VCaP (cell line): ENCODE results near the gene BANF2.

Experiments
- H3K27ac ChIP-seq: fragments of 450-650 bp; 2 replicates; pipeline ENCODE4 v1.5.1; 2017
- CTCF ChIP-seq: fragments of 450-650 bp; conservative IDR thresholded peaks from 2 replicates; pipeline ENCODE4 v1.5.1; 2017; ENCODE audit warnings: mild to moderate bottlenecking, moderate library complexity

The BANF2 gene

DNA sequence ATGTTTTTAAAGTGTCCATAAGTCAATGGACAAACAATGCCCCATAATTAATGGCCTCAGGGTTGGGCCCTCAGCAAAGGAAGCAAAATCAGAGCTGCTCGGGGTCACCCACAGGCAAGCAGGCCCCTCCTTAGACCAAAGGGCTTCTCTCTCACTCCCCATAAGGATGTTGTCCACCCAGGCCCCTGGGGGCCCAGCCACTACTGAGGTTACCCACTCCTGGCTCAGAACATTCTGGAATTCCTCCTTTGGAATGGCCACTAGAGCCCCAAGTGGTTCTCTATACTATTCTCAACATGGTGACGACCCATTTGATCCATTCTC is 50.9 kb downstream of the BANF2 start:
- H3K27ac ChIP-seq: no peak overlapping the region
- TF ChIP-seq CTCF: no peak

DNA sequence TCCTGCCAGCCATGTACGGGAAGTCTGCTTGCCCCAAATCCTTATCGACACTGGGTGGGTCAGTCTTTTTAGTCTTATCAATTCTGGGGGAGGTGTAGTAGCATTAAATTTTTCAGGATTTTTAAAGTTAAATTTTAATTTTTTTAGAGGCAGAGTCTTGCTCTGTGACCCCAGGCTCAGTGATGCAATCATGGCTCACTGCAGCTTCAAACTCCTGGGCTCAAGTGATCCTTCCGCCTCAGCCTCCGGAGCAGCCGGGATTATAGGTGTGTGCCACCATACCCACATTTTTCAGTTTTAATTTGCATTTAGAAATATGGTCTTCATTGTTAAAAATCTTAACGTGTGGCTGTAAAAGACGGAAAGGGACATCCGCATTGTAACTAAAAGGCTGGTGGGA is 51.9 kb downstream of the BANF2 start:
- TF ChIP-seq CTCF: no peak
- no peak overlapping the region for H3K27ac ChIP-seq

DNA sequence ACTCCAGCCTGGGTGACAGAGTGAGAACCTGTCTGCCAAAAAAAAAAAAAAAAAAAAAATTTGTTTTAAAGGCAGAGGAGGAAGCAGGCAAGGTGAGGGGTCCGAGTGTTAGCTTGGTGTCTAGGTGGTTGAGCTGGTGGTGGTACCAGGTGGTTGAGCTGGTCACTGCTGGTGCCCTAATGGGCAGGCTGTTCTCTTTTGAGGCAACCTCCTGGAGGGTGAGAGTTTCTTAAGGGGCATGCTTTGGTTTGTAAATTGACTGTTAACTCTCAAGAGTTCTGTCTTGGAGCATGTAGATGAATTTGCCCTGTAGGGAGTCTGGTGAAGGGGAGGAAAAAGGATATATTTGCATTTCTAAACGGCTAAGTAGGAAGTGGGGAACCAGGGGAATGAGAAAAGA is 52.7 kb downstream of the BANF2 start:
- H3K27ac ChIP-seq: no peak overlapping the region
- no peak for TF ChIP-seq CTCF

GRCh38 chr20:17753516-17753915 is 53.8 kb downstream of the BANF2 start:
- TF ChIP-seq CTCF: no peak

GRCh38 chr20:17756529-17756928 is 56.8 kb downstream of the BANF2 start:
- no peak for TF ChIP-seq CTCF
- no peak overlapping the region for H3K27ac ChIP-seq

More at GRCh38 chr20:17753516-17753915, 53.8 kb downstream of the BANF2 start:
- no peak overlapping the region for H3K27ac ChIP-seq

DNA sequence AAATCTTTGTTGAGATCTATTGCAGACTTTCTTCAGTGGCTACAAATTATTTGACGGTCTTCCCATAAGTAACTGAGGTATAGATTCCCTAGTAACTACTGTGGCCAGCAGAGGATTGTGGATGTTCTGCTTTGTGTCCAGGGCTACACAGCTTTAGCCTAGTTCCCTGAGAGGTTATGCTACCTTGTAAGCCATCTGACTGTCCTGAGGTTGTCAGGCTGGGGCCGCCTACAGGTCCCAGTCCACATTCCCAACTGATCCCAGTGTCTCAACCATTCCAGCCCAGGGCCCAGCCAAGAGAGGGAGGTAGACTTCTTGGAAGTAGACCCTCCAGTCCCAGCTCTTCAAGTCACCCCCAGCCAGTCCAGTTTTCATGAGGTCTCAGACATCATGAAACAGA is 57.7 kb downstream of the BANF2 start:
- TF ChIP-seq CTCF: no peak
- H3K27ac ChIP-seq: no peak overlapping the region

- no peak for TF ChIP-seq CTCF
- H3K27ac ChIP-seq: no peak overlapping the region
Observed at GRCh38 chr20:17758010-17758409, 58.2 kb downstream of the BANF2 start.

GRCh38 chr20:17758512-17758911 is 58.7 kb downstream of the BANF2 start:
- no peak for TF ChIP-seq CTCF
- no peak overlapping the region for H3K27ac ChIP-seq
